ENCODE data around the gene RAB32.
A peak's percentile ranks its signal among the peaks of the same experiment; 100 is the strongest.
"Not testable (repeated sequence)": the region's sequence is repeated elsewhere in the genome, so short reads cannot be mapped to it uniquely, and the experiment has no call there.

The RAB32 gene

GRCh38 chr6:146543211-146543939 lies at the start of gene RAB32:
Gene RAB32 (plus strand): TSS chr6:146543833. CDS start chr6:146543872, 39 bp downstream.
- peak; percentile 32 for DNase-seq (ENCODE audit: low spot score)

- DNase-seq (ENCODE audit: low spot score): no peak
Measured at GRCh38 chr6:146498309-146498708, 45.3 kb upstream of the RAB32 start.

- DNase-seq (ENCODE audit: low spot score): no peak
Measured at GRCh38 chr6:146503096-146503495, 40.5 kb upstream of the RAB32 start.

DNA sequence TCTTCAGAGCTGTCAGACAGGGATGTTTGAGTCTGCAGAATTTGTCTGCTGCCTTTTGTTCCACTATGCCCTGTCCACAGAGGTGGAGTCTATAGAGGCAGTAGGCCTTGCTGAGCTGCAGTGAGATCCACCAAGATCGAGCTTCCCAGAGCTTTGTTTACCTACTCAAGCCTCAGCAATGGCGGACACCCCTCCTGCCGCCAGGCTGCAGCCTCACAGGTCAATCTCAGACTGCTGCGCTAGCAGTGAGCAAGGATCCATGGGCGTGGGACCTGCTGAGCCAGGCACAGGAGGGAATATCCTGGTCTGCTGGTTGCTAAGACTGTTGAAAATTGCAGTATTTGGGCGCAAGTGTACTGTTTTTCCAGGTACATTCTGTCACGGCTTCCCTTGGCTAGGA lies 28.4 kb upstream of the RAB32 start:
- DNase-seq (ENCODE audit: low spot score): no peak

DNA sequence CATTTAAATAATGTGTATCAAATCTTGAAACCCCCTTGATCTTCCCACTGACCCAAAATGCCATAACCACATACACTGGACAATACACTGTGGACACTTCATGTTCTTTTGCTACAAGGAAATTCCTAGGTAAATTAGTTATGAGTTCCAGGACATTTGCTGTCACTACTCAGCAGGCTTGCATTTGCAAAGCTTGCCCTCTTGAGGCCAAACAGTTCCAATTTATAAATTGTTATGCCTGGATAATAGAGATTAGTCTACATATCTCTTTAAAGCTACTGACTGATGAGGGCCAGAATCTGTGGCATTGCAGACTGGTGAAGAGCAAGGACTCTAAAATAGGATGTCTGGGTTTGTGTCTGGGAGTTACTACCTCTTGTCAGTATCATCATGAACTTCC lies 17.4 kb upstream of the RAB32 start:
- no peak for DNase-seq (ENCODE audit: low spot score)

GRCh38 chr6:146532702-146533101 lies 10.9 kb upstream of the RAB32 start:
- DNase-seq (ENCODE audit: low spot score): no peak

- DNase-seq (ENCODE audit: low spot score): no peak
Measured at GRCh38 chr6:146542881-146543210, 787 bp upstream of the RAB32 start.

DNA sequence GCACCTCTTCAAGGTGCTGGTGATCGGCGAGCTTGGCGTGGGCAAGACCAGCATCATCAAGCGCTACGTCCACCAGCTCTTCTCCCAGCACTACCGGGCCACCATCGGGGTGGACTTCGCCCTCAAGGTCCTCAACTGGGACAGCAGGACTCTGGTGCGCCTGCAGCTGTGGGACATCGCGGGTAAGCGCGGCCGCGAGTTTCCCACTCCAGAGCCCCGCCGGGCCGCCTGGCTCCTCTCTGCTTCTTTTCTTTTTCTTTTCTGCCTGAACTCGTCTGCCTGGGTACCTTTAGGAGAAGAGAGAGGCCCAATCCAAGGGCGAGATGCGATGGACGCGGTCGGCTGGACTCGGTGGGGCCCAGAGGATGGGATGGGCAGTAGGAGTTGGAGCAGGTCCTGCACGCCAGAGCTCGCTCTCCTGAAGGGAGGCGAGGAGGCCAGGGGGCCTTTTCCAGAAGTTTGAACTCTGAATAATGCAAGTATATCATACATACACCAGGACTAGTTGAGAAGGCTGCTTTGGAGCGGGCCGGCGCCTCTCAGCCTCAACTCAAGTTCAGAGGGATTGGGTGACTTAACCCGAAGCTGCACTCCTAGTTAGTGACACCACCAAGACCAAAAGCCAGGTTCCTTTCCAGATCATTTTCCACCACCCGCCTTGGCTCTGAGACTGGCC lies 445 bp downstream of the RAB32 start:
- DNase-seq (ENCODE audit: low spot score): no peak

DNA sequence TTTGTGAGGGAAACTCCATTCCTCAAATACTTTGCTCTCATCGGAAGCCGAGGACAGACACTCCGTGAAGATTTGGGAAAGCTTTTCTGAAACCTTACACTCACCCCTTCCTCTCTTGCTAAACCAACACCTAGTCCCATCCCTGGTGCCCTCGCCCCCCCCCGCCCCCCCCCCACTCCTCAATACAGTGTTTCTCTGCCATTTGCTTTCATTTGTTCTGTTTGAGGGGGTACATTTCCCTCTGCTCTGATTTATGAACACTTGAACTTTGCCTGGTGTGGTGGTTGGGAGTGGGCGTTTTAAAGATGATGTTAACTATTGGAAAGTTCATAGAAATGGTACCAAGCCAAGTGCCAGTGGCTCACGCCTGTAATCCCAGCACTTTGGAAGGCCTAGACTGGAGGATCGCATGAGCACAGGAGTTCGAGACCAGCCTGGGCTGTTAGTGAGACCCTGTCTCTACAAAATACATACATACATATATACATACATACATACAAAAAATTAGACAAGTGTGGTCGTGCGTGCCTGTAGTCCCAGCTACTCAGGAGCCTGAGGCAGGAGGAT lies 1.1 kb downstream of the RAB32 start:
- no peak for DNase-seq (ENCODE audit: low spot score)

DNA sequence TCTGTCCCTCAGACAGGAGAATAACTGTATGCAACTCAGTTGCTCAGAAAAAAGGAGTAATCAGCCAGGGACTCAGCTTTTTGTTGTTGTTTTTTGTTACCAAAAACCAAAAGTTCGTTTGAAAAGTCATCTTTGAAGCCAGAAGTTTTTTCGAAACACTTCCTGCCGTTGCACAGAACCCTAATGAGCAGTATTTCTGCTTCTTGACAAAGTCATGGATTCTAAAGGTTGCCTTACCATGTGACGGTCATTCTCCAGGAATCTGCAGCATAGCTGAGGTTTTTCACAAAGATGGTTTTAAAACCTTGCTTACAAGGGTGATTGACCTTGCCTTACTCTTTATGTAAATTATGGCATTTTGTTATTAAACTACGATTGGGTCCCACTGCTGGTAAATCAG lies 1.9 kb downstream of the RAB32 start:
- DNase-seq (ENCODE audit: low spot score): no peak

- no peak for DNase-seq (ENCODE audit: low spot score)
Measured at GRCh38 chr6:146546443-146547043, 2.9 kb downstream of the RAB32 start.

- DNase-seq (ENCODE audit: low spot score): no peak
Measured at GRCh38 chr6:146547889-146548288, 4.3 kb downstream of the RAB32 start.

GRCh38 chr6:146548898-146549374 lies 5.3 kb downstream of the RAB32 start:
- DNase-seq (ENCODE audit: low spot score): no peak

DNA sequence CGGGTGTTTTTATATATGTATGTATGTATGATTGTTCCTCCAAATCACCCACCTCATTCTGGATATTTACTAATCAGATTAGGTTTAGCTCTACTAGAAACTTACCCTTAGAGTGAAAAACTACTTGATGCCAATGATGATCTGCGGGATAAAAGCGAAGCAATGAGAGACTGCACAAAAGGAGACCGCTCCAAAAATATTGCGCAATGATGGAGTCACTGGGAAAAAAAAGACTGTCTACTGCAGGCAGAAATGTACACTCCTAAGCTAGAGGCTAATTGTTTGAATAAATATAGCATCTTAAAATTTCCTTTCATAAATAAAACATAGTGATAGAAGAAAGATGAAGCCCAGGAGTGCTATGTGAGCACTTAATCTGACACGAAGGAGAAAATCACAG lies 7.3 kb downstream of the RAB32 start:
- no peak for DNase-seq (ENCODE audit: low spot score)

GRCh38 chr6:146551545-146551944 lies 7.9 kb downstream of the RAB32 start:
- DNase-seq (ENCODE audit: low spot score): no peak

DNA sequence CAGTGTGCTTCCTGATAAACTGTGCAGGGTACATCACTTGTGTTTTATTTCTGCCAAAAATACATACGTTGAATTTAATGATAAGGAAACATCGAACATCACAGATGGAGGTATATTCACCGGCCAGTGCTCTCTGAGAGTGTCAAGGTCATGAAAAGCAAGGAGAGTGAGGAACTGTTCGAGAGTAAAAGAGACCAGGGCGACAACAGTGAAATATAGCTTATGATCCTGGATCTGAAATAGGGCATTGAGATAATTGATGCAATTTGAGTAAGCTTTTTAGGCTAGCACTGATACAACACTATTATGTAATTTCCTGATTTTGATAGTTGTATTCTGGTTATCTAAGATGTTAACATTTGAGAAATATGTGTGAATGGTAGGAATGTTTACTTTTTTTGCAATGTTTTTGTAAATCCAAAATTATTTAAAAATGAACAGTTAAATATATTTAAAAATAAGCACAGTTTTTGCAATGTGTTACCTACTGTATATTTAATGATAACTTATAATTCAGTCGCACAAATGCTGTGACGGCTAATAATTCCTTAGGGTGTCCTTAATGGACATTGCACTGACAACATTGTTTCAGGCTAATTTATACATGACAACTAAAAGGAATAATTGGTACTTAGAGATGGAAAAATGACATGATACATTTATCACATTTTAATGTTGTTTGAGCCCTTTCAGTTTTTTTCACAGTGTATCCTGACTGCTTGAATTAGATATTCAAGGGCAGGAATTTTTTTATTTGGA lies 9.9 kb downstream of the RAB32 start:
- no peak for DNase-seq (ENCODE audit: low spot score)

- no peak for DNase-seq (ENCODE audit: low spot score)
Measured at GRCh38 chr6:146560607-146561006, 17.0 kb downstream of the RAB32 start.

DNA sequence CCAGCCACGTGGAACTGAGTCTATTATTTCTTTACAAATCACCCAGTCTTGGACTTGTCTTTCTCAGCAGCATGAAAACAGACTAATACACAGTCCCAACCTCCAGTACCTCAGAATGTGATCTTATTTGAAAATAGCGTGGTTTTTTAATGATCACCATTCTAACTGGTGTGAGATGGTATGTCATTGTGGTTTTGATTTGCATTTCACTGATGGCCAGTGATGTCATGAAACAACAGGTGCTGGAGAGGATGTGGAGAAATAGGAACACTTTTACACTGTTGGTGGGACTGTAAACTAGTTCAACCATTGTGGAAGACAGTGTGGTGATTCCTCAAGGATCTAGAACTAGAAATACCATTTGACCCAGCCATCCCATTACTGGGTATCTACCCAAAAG lies 23.0 kb downstream of the RAB32 start:
- DNase-seq (ENCODE audit: low spot score): not testable (repeated sequence)

DNA sequence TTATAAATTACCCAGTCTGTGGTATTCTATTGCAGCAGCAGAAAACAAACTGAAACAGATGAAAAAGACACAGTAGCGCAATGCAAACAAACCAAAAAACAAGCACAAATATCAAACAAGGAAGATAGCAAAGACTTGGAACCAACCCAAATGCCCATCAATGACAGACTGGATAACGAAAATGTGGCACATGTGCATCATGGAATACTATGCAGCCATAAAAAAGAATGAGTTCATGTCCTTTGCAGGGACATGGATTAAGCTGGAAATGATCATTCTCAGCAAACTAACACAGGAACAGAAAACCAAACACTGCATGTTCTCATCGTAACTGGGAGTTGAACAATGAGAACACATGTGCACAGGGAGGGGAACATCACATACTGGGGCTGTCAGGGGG lies 25.0 kb downstream of the RAB32 start:
- not testable (repeated sequence) for DNase-seq (ENCODE audit: low spot score)

DNA sequence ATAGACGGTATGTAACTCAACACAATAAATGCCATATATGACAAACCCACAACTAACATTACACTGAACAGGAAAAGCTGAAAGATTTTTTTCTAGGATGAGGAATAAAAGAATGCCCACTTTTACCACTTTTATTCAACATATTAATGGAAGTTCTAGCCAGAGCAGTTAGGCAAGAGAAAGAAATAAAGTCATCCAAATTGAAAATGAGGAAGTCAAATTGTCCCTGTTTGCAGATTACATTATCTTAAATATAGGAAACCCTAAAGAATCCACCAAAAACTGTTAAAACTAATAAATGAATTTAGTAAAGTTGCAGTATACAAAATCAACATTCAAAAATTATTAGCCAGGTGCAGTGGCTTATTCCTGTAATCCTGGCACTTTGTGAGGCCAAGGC lies 30.6 kb downstream of the RAB32 start:
- DNase-seq (ENCODE audit: low spot score): no peak

GRCh38 chr6:146578054-146578453 lies 34.4 kb downstream of the RAB32 start:
- DNase-seq (ENCODE audit: low spot score): no peak

GRCh38 chr6:146581968-146582367 lies 38.3 kb downstream of the RAB32 start:
- DNase-seq (ENCODE audit: low spot score): no peak

Data from germinal center (tissue), 1 donor.